Thoracic aorta (tissue), 2 donors: ENCODE data around the gene CRYBG1. TPM values are rescaled to one million over a fixed set of nuclear protein-coding genes. Genes with fewer than 3 reads are reported as not detected.

Source experiments
- ATAC-seq: fragments of 150-250 bp; one replicate; pipeline ENCODE4 v1.8.0; 2017; ENCODE audit warnings: low read depth; ENCODE audit not compliant: insufficient number of reproducible peaks, low FRiP score
- DNase-seq: peaks from one replicate; pipeline ENCODE4 v3.0.0-alpha.2; 2020; ENCODE audit warnings: low spot score
- H3K27ac ChIP-seq, 2 donors: fragments of 200-600 bp; sonication (generic); 1 replicate in 1 of 2; 2 replicates in 1 of 2; pipeline ENCODE4 v1.5.1; 2016; ENCODE audit warnings: mild to moderate bottlenecking in 2 of 2, moderate library complexity in 2 of 2
- H3K27me3 ChIP-seq: fragments of 200-600 bp; sonication (generic); replicated peaks from 2 replicates; pipeline ENCODE4 v1.6.0; 2016; ENCODE audit warnings: mild to moderate bottlenecking; ENCODE audit not compliant: insufficient read depth
- H3K36me3 ChIP-seq: fragments of 200-600 bp; sonication (generic); one replicate; pipeline ENCODE4 v1.5.1; 2016
- H3K4me1 ChIP-seq, 2 donors: fragments of 200-600 bp; sonication (generic); 1 replicate in 1 of 2; 2 replicates in 1 of 2; pipeline versions ENCODE4 v1.5.1 to v1.6.0; 2016; ENCODE audit warnings: low read depth in 2 of 2, mild to moderate bottlenecking in 1 of 2; ENCODE audit not compliant: control insufficient read depth in 1 of 2
- H3K4me3 ChIP-seq: fragments of 200-600 bp; sonication (generic); 2 replicates; pipeline ENCODE4 v1.5.1; 2016; ENCODE audit warnings: mild to moderate bottlenecking
- H3K9me3 ChIP-seq: fragments of 200-600 bp; sonication (generic); 2 replicates; pipeline ENCODE4 v1.5.1; 2016
- CTCF ChIP-seq: fragments of 200-600 bp; sonication (generic); IDR thresholded peaks from one replicate; pipeline ENCODE4 v1.5.1; 2019; ENCODE audit warnings: antibody characterized with exemption
- total RNA-seq, 2 donors: library from RNA; depleted of rRNA; stranded (reverse); fragments of >200 nt; gene quantifications; one replicate each; pipeline versions ENCODE4 v1.1.0 to v1.2.3, GENCODE V29; 2016

The CRYBG1 gene
- total RNA-seq, 2 donors from 2014 or later, result 3.2 to 7.2 TPM

DNA sequence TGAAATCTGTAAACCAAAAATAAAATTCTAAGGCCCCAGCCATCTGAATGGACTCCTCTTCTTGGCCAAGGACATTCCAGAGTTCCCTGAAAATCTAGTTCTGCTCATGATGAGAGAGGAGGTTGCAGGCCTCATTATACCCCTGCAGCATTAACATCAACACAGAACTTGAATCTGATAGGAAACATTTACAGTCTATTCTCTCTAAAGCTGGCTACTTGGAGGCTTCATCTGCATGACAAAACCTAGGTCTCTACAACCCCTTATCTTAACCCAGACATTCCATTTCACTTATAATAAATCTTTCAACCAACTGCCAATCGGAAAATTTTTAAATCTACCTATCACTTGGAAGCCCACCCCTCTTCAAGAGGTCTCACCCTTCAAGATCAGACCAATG lies 253.1 kb downstream of the CRYBG1 start:
- no peaks in the 10 kb centered on the region for H3K27me3 ChIP-seq
- DNase-seq (no peak), ATAC-seq (no peak)
- no peak overlapping the region for H3K27ac ChIP-seq
- no peaks in the 10 kb centered on the region for H3K4me1 ChIP-seq
- TF ChIP-seq CTCF, result no peak
- H3K9me3 ChIP-seq, result no peaks in the 10 kb centered on the region
- H3K4me3 ChIP-seq, result no peak overlapping the region
- H3K36me3 ChIP-seq, result peaks cover 2% of the 10 kb centered on the region

DNA sequence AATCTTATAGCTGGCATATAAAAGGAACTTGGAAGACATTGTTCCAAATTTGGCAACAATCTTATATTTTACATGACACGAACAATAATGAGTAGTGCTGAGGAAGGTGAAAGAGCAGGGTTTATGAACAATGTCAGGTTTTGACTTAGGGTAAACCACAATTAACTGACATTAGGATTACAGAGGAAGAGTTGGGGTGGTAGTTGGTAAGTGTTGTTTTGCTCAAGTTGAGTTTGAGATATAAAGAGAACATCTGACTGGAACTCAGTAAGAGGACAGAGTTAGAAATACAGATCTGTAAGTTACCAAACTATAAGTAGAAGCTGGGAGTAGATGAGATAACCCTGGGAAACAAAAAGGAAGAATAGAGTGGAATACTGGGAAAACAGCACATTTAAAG lies 253.6 kb downstream of the CRYBG1 start:
- Histone ChIP-seq H3K27ac (no peak overlapping the region), H3K4me1 (no peaks in the 10 kb centered on the region), H3K27me3 (no peaks in the 10 kb centered on the region), H3K9me3 (no peaks in the 10 kb centered on the region), H3K4me3 (no peak overlapping the region), H3K36me3 (peaks cover 7% of the 10 kb centered on the region)
- no peak for TF ChIP-seq CTCF
- DNase-seq (no peak), ATAC-seq (no peak)

DNA sequence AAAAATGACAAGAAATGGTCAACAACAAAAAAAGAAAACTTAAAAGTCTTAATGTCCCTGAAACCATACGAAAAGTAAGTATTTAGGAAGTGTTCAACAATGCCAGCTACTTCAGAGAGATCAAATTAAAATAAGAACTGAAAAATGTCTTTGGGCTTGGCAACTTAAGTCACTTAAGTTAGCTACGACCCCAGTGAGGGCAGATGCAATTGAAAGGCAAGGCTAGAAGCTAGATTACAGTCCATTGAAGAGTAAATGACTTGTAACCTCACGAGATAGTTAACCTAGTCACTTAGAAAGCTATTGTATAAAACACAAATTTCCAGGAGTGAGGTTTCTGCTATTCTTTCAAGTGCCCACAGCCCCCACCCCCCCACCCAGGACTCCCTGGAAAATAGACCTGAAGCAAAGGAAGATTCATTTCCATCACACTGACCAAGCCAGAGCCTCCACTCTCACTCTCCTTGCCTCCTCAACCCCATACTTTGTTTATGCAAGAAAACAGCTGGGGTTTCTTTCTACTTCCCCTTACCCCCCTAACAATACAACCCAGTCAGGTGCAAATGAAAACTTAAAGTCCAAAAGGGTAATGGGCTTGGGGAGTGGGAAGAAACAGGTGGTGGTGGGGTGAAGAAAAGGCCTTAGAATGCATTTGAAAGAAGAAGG lies 254.2 kb downstream of the CRYBG1 start:
- no peak overlapping the region for H3K4me3 ChIP-seq
- no peaks in the 10 kb centered on the region for H3K4me1 ChIP-seq
- H3K36me3 ChIP-seq, result peaks cover 7% of the 10 kb centered on the region
- no peak for TF ChIP-seq CTCF
- ATAC-seq (no peak), DNase-seq (no peak)
- no peaks in the 10 kb centered on the region for H3K9me3 ChIP-seq
- H3K27ac ChIP-seq, result no peak overlapping the region
- H3K27me3 ChIP-seq, result no peaks in the 10 kb centered on the region

- TF ChIP-seq CTCF, result no peak
- H3K4me1 ChIP-seq, result no peaks in the 10 kb centered on the region
- DNase-seq, result no peak
- no peak overlapping the region for H3K27ac ChIP-seq
- ATAC-seq, result no peak
- H3K4me3 ChIP-seq, result no peak overlapping the region
- H3K27me3 ChIP-seq, result no peaks in the 10 kb centered on the region
- H3K9me3 ChIP-seq, result no peaks in the 10 kb centered on the region
- peaks cover 7% of the 10 kb centered on the region for H3K36me3 ChIP-seq
Observed at GRCh38 chr6:106617302-106617701, 256.8 kb downstream of the CRYBG1 start.

DNA sequence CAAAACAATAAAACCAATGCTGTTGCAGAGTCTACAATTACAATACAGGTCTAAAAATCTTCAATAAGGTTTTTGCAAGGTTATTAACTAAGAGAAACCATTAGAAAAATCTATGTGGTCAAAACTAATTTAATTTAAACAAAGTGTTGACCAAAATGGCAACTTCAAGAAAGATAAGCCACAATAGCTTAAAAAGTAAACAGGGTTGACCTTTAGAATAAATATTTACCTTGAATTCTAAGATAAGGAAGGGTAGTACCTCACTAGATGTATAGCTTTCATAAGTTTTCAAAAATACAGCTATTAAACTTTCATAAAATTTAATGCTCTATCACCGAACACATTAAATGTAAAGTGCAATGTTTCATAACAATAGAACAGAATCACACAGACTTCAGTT lies 257.3 kb downstream of the CRYBG1 start:
- no peaks in the 10 kb centered on the region for H3K4me1 ChIP-seq
- H3K9me3 ChIP-seq, result no peaks in the 10 kb centered on the region
- ATAC-seq (no peak), DNase-seq (no peak)
- no peak overlapping the region for H3K27ac ChIP-seq
- H3K27me3 ChIP-seq, result no peaks in the 10 kb centered on the region
- peaks cover 7% of the 10 kb centered on the region for H3K36me3 ChIP-seq
- H3K4me3 ChIP-seq, result no peak overlapping the region
- no peak for TF ChIP-seq CTCF
